ENCODE measurements around the gene LSAMP.

The LSAMP gene

GRCh38 chr3:116449546-116450350, 4.5 kb upstream of the LSAMP start:
- Histone ChIP-seq H3K4me3 (ENCODE audit: low read length) (no peak overlapping the region), H2BK15ac (replicated peaks; ENCODE audit: low read depth) (no peak overlapping the region), H4K8ac (ENCODE audit: low read depth, low read length) (no peak overlapping the region), H3K4me2 (ENCODE audit: low read length) (no peak overlapping the region), H3K18ac (ENCODE audit: low read length) (no peak overlapping the region), H2BK120ac (ENCODE audit: low read depth, low read length) (no peak overlapping the region), H3K56ac (ENCODE audit: low read length) (no peak overlapping the region), H3K79me2 (ENCODE audit: control insufficient read depth, insufficient read depth, low read length) (no peaks in the 10 kb centered on the region), H4K5ac (ENCODE audit: low read length) (no peak overlapping the region), H2AK5ac (ENCODE audit: low read length) (no peak overlapping the region), H3K9ac (ENCODE audit: low read length) (no peak overlapping the region), H2BK5ac (ENCODE audit: low read length) (no peak overlapping the region), H3K36me3 (ENCODE audit: control insufficient read depth, insufficient read depth, low read length) (no peaks in the 10 kb centered on the region), H3K27me3 (ENCODE audit: insufficient read depth, low read length, poor library complexity) (no peaks in the 10 kb centered on the region), H3K4ac (ENCODE audit: low read depth, low read length) (no peak overlapping the region), H3K23ac (ENCODE audit: low read length) (no peak overlapping the region), H3K27ac (ENCODE audit: low read depth, low read length) (no peak overlapping the region), H3K79me1 (ENCODE audit: low read length) (no peaks in the 10 kb centered on the region), H3K4me1 (ENCODE audit: control insufficient read depth, low read depth, low read length) (peaks cover 3% of the 10 kb centered on the region)
- no CpG with 5 or more reads among the region's 3 CpGs for WGBS (ENCODE audit: extremely low coverage, insufficient coverage, low lambda C conversion rate)
- no peak for DNase-seq

GRCh38 chr3:116445990-116446389, 703 bp upstream of the LSAMP start:
- Histone ChIP-seq H3K56ac (ENCODE audit: low read length) (no peak overlapping the region), H2BK15ac (replicated peaks; ENCODE audit: low read depth) (no peak overlapping the region), H3K79me2 (ENCODE audit: control insufficient read depth, insufficient read depth, low read length) (no peaks in the 10 kb centered on the region), H3K4ac (ENCODE audit: low read depth, low read length) (no peak overlapping the region), H3K79me1 (ENCODE audit: low read length) (no peaks in the 10 kb centered on the region), H4K8ac (ENCODE audit: low read depth, low read length) (no peak overlapping the region), H2BK120ac (ENCODE audit: low read depth, low read length) (no peak overlapping the region), H3K18ac (ENCODE audit: low read length) (no peak overlapping the region), H2AK5ac (ENCODE audit: low read length) (no peak overlapping the region), H2BK5ac (ENCODE audit: low read length) (no peak overlapping the region), H3K4me1 (ENCODE audit: control insufficient read depth, low read depth, low read length) (peaks cover 3% of the 10 kb centered on the region), H3K27me3 (ENCODE audit: insufficient read depth, low read length, poor library complexity) (no peaks in the 10 kb centered on the region), H3K23ac (ENCODE audit: low read length) (no peak overlapping the region), H3K4me2 (ENCODE audit: low read length) (no peak overlapping the region), H3K9ac (ENCODE audit: low read length) (no peak overlapping the region), H3K4me3 (ENCODE audit: low read length) (no peak overlapping the region), H3K36me3 (ENCODE audit: control insufficient read depth, insufficient read depth, low read length) (no peaks in the 10 kb centered on the region), H3K27ac (ENCODE audit: low read depth, low read length) (no peak overlapping the region), H4K5ac (ENCODE audit: low read length) (no peak overlapping the region)
- no CpG with 5 or more reads among the region's 2 CpGs for WGBS (ENCODE audit: extremely low coverage, insufficient coverage, low lambda C conversion rate)
- DNase-seq = no peak

- peak overlapping the region; percentile 73 for H3K23ac ChIP-seq (ENCODE audit: low read length)
- H2AK5ac ChIP-seq (ENCODE audit: low read length) = no peak overlapping the region
- no peak overlapping the region for H3K4ac ChIP-seq (ENCODE audit: low read depth, low read length)
- no peak overlapping the region for H4K8ac ChIP-seq (ENCODE audit: low read depth, low read length)
- H3K79me2 ChIP-seq (ENCODE audit: control insufficient read depth, insufficient read depth, low read length) = no peaks in the 10 kb centered on the region
- peak overlapping the region; percentile 81 for H3K56ac ChIP-seq (ENCODE audit: low read length)
- peak overlapping the region; percentile 70 for H3K4me3 ChIP-seq (ENCODE audit: low read length)
- H4K5ac ChIP-seq (ENCODE audit: low read length) = no peak overlapping the region
- no peak overlapping the region for H2BK15ac ChIP-seq (replicated peaks; ENCODE audit: low read depth)
- H3K4me1 ChIP-seq (ENCODE audit: control insufficient read depth, low read depth, low read length) = peaks cover 3% of the 10 kb centered on the region
- WGBS (ENCODE audit: extremely low coverage, insufficient coverage, low lambda C conversion rate) = no CpG with 5 or more reads among the region's 26 CpGs
- peak overlapping the region; percentile 75 for H3K9ac ChIP-seq (ENCODE audit: low read length)
- DNase-seq = no peak
- H2BK120ac ChIP-seq (ENCODE audit: low read depth, low read length) = no peak overlapping the region
- no peaks in the 10 kb centered on the region for H3K36me3 ChIP-seq (ENCODE audit: control insufficient read depth, insufficient read depth, low read length)
- H3K18ac ChIP-seq (ENCODE audit: low read length) = no peak overlapping the region
- H3K79me1 ChIP-seq (ENCODE audit: low read length) = no peaks in the 10 kb centered on the region
- peak overlapping the region; percentile 13 for H3K27ac ChIP-seq (ENCODE audit: low read depth, low read length)
- no peaks in the 10 kb centered on the region for H3K27me3 ChIP-seq (ENCODE audit: insufficient read depth, low read length, poor library complexity)
- peak overlapping the region; percentile 98 for H3K4me2 ChIP-seq (ENCODE audit: low read length)
- no peak overlapping the region for H2BK5ac ChIP-seq (ENCODE audit: low read length)
Measured at GRCh38 chr3:116444819-116445310, 422 bp downstream of the LSAMP start.

DNA sequence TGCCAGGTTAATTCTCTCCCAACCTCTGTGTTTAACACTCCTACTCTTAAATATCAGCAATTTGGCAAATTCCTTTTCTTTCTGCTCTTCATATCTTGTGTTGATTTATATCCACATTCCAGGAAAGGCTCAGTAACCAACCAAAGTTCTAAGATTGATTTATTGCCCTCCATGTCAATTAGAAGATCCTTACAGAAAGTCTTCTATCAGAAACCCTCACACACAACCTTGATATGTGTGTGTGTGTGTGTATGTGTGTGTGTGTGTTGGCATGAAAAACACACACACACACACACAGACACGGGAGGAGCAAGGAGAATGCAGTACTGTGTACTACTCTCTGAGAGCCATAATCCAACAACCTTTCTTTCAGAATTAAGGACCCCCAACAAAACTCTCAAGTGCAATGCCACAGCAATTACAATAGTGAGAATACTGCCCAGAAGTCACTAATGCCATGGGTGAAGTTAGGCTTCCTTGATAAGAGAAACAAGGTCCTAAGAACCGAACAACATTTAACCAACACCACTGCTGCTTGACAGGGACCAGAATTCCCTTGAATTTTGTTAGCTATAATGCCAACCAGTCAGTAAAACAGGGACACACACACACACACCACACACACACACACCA, 1.1 kb downstream of the LSAMP start:
- Histone ChIP-seq H3K4me2 (ENCODE audit: low read length) (peak overlapping the region; percentile 98), H3K79me1 (ENCODE audit: low read length) (no peaks in the 10 kb centered on the region), H3K27ac (ENCODE audit: low read depth, low read length) (no peak overlapping the region)

GRCh38 chr3:116443191-116443661, 2.1 kb downstream of the LSAMP start:
- Histone ChIP-seq H2AK5ac (ENCODE audit: low read length) (no peak overlapping the region), H2BK120ac (ENCODE audit: low read depth, low read length) (no peak overlapping the region), H3K36me3 (ENCODE audit: control insufficient read depth, insufficient read depth, low read length) (no peaks in the 10 kb centered on the region), H3K18ac (ENCODE audit: low read length) (no peak overlapping the region), H3K27ac (ENCODE audit: low read depth, low read length) (no peak overlapping the region), H3K79me2 (ENCODE audit: control insufficient read depth, insufficient read depth, low read length) (no peaks in the 10 kb centered on the region), H4K5ac (ENCODE audit: low read length) (no peak overlapping the region), H2BK5ac (ENCODE audit: low read length) (no peak overlapping the region), H3K23ac (ENCODE audit: low read length) (no peak overlapping the region), H3K27me3 (ENCODE audit: insufficient read depth, low read length, poor library complexity) (no peaks in the 10 kb centered on the region), H2BK15ac (replicated peaks; ENCODE audit: low read depth) (no peak overlapping the region), H3K4me1 (ENCODE audit: control insufficient read depth, low read depth, low read length) (peaks cover 3% of the 10 kb centered on the region), H3K4ac (ENCODE audit: low read depth, low read length) (no peak overlapping the region), H3K79me1 (ENCODE audit: low read length) (no peaks in the 10 kb centered on the region), H3K4me3 (ENCODE audit: low read length) (no peak overlapping the region), H3K9ac (ENCODE audit: low read length) (peak overlapping the region; percentile 39), H4K8ac (ENCODE audit: low read depth, low read length) (no peak overlapping the region), H3K4me2 (ENCODE audit: low read length) (no peak overlapping the region), H3K56ac (ENCODE audit: low read length) (no peak overlapping the region)
- DNase-seq = no peak
- whole genome bisulfite sequencing (ENCODE audit: extremely low coverage, insufficient coverage, low lambda C conversion rate) = no CpG with 5 or more reads among the region's 4 CpGs

More for the DNA sequence above, 1.1 kb downstream of the LSAMP start:
- no peak overlapping the region for H2BK5ac ChIP-seq (ENCODE audit: low read length)
- H3K9ac ChIP-seq (ENCODE audit: low read length) = peak overlapping the region; percentile 75
- H3K79me2 ChIP-seq (ENCODE audit: control insufficient read depth, insufficient read depth, low read length) = no peaks in the 10 kb centered on the region
- H2BK15ac ChIP-seq (replicated peaks; ENCODE audit: low read depth) = no peak overlapping the region
- H3K4me3 ChIP-seq (ENCODE audit: low read length) = peak overlapping the region; percentile 70
- H3K23ac ChIP-seq (ENCODE audit: low read length) = no peak overlapping the region
- H4K5ac ChIP-seq (ENCODE audit: low read length) = no peak overlapping the region
- H4K8ac ChIP-seq (ENCODE audit: low read depth, low read length) = no peak overlapping the region
- no peaks in the 10 kb centered on the region for H3K27me3 ChIP-seq (ENCODE audit: insufficient read depth, low read length, poor library complexity)
- no peak overlapping the region for H2BK120ac ChIP-seq (ENCODE audit: low read depth, low read length)
- DNase-seq = no peak
- no peaks in the 10 kb centered on the region for H3K36me3 ChIP-seq (ENCODE audit: control insufficient read depth, insufficient read depth, low read length)
- peak overlapping the region; percentile 81 for H3K56ac ChIP-seq (ENCODE audit: low read length)
- no CpG with 5 or more reads among the region's 2 CpGs for WGBS (ENCODE audit: extremely low coverage, insufficient coverage, low lambda C conversion rate)
- no peak overlapping the region for H2AK5ac ChIP-seq (ENCODE audit: low read length)
- H3K18ac ChIP-seq (ENCODE audit: low read length) = no peak overlapping the region
- peaks cover 3% of the 10 kb centered on the region for H3K4me1 ChIP-seq (ENCODE audit: control insufficient read depth, low read depth, low read length)
- H3K4ac ChIP-seq (ENCODE audit: low read depth, low read length) = no peak overlapping the region

All from mesendoderm (in vitro differentiated cells).